ENCODE results near the gene GSK3B. TPM values are rescaled to one million over a fixed set of nuclear protein-coding genes. Genes with fewer than 3 reads are reported as not detected.

GSK3B gene
- total and polyA plus RNA-seq, 2 donors (not counting 3 experiments of a cell fraction or from before 2014, with no cell fraction given), result 22.1 to 50.1 TPM

DNA sequence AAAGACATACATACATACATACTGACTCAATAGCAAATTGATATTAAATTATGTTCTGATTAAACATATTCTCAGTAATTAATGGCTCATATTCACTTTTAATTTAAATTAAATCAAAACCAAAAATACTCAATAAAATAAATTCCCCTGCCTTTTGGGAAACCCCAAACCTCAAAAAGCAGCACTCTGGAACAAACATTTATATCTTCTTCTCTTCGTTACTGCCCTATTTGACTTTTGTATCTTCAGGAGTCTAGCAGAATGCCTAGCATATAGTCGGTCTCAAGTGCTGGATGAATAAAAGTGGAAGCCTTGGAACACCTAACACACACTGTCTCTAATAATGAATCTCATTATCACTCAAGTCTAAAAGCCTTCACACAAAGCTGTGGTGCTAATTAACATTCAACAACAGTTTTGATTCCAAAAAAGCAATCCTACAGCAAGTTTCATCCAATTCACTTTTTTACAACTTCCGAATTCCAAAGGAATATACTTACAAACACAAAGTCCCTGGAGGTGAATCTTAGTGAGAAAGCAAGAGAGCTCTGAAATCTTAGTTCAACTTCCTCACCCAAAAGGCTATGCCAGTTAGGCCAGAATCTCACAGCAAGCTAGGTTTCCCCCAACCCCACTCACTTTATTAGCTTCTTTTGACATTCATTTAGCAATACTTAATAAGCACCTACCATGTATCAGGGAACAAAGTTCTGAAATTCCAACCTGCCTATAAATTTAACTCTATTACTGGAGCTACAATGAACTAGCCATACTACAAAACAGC, 35.0 kb downstream of the GSK3B start:
- peaks cover 38% of the 10 kb centered on the region for H4K20me1 ChIP-seq (replicated peaks; ENCODE audit: control insufficient read depth, extremely low read depth, insufficient read depth, low read length)
- H3K36me3 ChIP-seq (ENCODE audit: control insufficient read depth in 2 of 2, extremely low read depth in 1 of 2, insufficient read depth in 2 of 2, low read length in 2 of 2), result no peaks in the 10 kb centered on the region
- H3K4me2 ChIP-seq (ENCODE audit: insufficient read depth, low read length), result no peak overlapping the region
- dilution Hi-C loops (cut with MboI; ENCODE audit: extremely low pct_ligation_motif_present, low sequenced_read_pairs), result no loop called here
- H3K27ac ChIP-seq (ENCODE audit: insufficient read depth, low read depth, low read length), result no peak overlapping the region
- H3K79me2 ChIP-seq (ENCODE audit: control insufficient read depth, insufficient read depth, low read length), result peaks cover 97% of the 10 kb centered on the region
- POLR2A ChIA-PET, result no interaction called here
- FAIRE-seq, result no peak
- BruUV-seq (replicated peaks), result no TSS peak
- no peak for TF ChIP-seq EZH2 (IDR thresholded peaks at IDR 0.05; ENCODE audit: borderline replicate concordance, low read depth, low read length, severe bottlenecking)
- no peak for TF ChIP-seq FOS (IDR thresholded peaks at IDR 0.05; ENCODE audit: borderline replicate concordance, insufficient read depth, low read length)
- TF ChIP-seq, protein P1, sequence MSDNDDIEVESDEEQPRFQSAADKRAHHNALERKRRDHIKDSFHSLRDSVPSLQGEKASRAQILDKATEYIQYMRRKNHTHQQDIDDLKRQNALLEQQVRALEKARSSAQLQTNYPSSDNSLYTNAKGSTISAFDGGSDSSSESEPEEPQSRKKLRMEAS (IDR thresholded peaks at IDR 0.05; ENCODE audit: insufficient read depth, insufficient read length), result no peak
- no peak for TF ChIP-seq JUN (IDR thresholded peaks at IDR 0.05; ENCODE audit: borderline replicate concordance, insufficient read depth, insufficient read length, low read depth)
- TF ChIP-seq POLR2A (IDR thresholded peaks at IDR 0.05; ENCODE audit: low read depth, low read length), result no peak
- TF ChIP-seq GATA2 (IDR thresholded peaks at IDR 0.05; ENCODE audit: insufficient read depth, insufficient read length, low read depth, low read length), result no peak
- no peak for TF ChIP-seq MYC (IDR thresholded peaks at IDR 0.05; ENCODE audit: low read depth, low read length)
- TF ChIP-seq, protein P2, sequence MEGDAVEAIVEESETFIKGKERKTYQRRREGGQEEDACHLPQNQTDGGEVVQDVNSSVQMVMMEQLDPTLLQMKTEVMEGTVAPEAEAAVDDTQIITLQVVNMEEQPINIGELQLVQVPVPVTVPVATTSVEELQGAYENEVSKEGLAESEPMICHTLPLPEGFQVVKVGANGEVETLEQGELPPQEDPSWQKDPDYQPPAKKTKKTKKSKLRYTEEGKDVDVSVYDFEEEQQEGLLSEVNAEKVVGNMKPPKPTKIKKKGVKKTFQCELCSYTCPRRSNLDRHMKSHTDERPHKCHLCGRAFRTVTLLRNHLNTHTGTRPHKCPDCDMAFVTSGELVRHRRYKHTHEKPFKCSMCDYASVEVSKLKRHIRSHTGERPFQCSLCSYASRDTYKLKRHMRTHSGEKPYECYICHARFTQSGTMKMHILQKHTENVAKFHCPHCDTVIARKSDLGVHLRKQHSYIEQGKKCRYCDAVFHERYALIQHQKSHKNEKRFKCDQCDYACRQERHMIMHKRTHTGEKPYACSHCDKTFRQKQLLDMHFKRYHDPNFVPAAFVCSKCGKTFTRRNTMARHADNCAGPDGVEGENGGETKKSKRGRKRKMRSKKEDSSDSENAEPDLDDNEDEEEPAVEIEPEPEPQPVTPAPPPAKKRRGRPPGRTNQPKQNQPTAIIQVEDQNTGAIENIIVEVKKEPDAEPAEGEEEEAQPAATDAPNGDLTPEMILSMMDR (IDR thresholded peaks at IDR 0.05; ENCODE audit: extremely low read depth in 1 of 2, insufficient read depth in 1 of 2, low read depth in 1 of 2, low read length in 2 of 2), result no peak
- TF ChIP-seq POLR2AphosphoS5 (IDR thresholded peaks at IDR 0.05; ENCODE audit: insufficient read depth, low read depth, low read length), result no peak
- H3K4me1 ChIP-seq (ENCODE audit: control insufficient read depth, extremely low read depth, insufficient read depth, low read length), result no peaks in the 10 kb centered on the region
- CTCF ChIA-PET, result interaction anchor here (1.6 kb wide), 1 partner anchor 8 kb away, joined by 5 read pairs; no protein-coding TSS in a partner anchor
- intact Hi-C loops (cut with micrococcal nuclease), result no loop called here
- no peak overlapping the region for H3K4me3 ChIP-seq (replicated peaks in 1 of 3; ENCODE audit: insufficient read depth in 1 of 3, low read depth in 1 of 3, low read length in 3 of 3)
- no peak for DNase-seq (ENCODE audit: low read depth, low spot score)
- no peaks in the 10 kb centered on the region for H3K9me1 ChIP-seq (replicated peaks; ENCODE audit: control insufficient read depth, extremely low read depth, insufficient read depth, low read length)
- no peak overlapping the region for H2AFZ ChIP-seq (ENCODE audit: low read depth, low read length)
- no peaks in the 10 kb centered on the region for H3K27me3 ChIP-seq (ENCODE audit: control insufficient read depth in 2 of 2, insufficient read depth in 2 of 2, low read length in 2 of 2)
- H3K9me3 ChIP-seq (replicated peaks; ENCODE audit: control insufficient read depth, insufficient read depth, low read length), result no peaks in the 10 kb centered on the region
- no peak overlapping the region for H3K9ac ChIP-seq (replicated peaks; ENCODE audit: extremely low read depth, insufficient read depth, low read length)
